Uterus (tissue), 4 donors: ENCODE data around the gene PAMR1. TPM values are rescaled to one million over a fixed set of nuclear protein-coding genes. Genes with fewer than 3 reads are reported as not detected.

Source experiments
- DNase-seq, 2 donors: peaks; one replicate each; pipeline ENCODE4 v3.0.0-alpha.2; 2019 to 2020
- H3K27ac ChIP-seq, 2 donors: fragments of 200-600 bp; sonication (generic); 1 replicate in 1 of 2; 2 replicates in 1 of 2; pipeline ENCODE4 v1.5.1; 2016 to 2018
- H3K27me3 ChIP-seq, 2 donors: fragments of 200-600 bp; sonication (generic); one replicate each; pipeline ENCODE4 v1.5.1; 2018 to 2019; ENCODE audit warnings: control low read depth in 1 of 2
- H3K36me3 ChIP-seq, 2 donors: fragments of 200-600 bp; sonication (generic); one replicate each; pipeline ENCODE4 v1.5.1; 2019; ENCODE audit warnings: control low read depth in 1 of 2
- H3K4me1 ChIP-seq, 2 donors: fragments of 200-600 bp; sonication (generic); one replicate each; pipeline ENCODE4 v1.5.1; 2018 to 2019; ENCODE audit warnings: control low read depth in 1 of 2
- H3K4me3 ChIP-seq, 2 donors: fragments of 200-600 bp; sonication (generic); 1 replicate in 1 of 2; 2 replicates in 1 of 2; pipeline ENCODE4 v1.5.1; 2018 to 2019; ENCODE audit warnings: mild to moderate bottlenecking in 1 of 2
- H3K9me3 ChIP-seq, 2 donors: fragments of 200-600 bp; sonication (generic); one replicate each; pipeline ENCODE4 v1.5.1; 2019; ENCODE audit warnings: control low read depth in 1 of 2
- CTCF ChIP-seq, 4 experiments: fragments of 200-600 bp in 2 of 4; fragments of 450-650 bp in 2 of 4; sonication (generic) in 2 of 4; IDR thresholded peaks; one replicate each; pipeline ENCODE4 v1.5.1; 2016 to 2019; ENCODE audit warnings: antibody characterized with exemption in 4 of 4, mild to moderate bottlenecking in 2 of 4, moderate library complexity in 1 of 4
- POLR2A ChIP-seq, 2 donors: fragments of 450-650 bp; IDR thresholded peaks; one replicate each; pipeline ENCODE4 v1.6.1; 2016; ENCODE audit warnings: antibody characterized with exemption in 2 of 2, mild to moderate bottlenecking in 1 of 2, moderate library complexity in 1 of 2
- intact Hi-C: fragments of 100-400 bp; cut with DNase I; formaldehyde crosslinking; loops from one replicate; pipeline ENCODE4 v1.15.1; 2023; ENCODE audit warnings: low total_unique reads
- total RNA-seq, 4 donors: library from RNA; depleted of rRNA in 3 of 4; stranded (reverse); fragments of >200 nt in 3 of 4; gene quantifications; one replicate each; pipeline versions ENCODE4 v1.1.0 to v1.2.4, GENCODE V29; 2014 to 2023
- donor health status: DM: yes; HTN: yes; CAD: no.

Gene PAMR1
- total RNA-seq, 4 donors from 2014 or later, result 26.8 to 172 (median 53.6) TPM

DNA sequence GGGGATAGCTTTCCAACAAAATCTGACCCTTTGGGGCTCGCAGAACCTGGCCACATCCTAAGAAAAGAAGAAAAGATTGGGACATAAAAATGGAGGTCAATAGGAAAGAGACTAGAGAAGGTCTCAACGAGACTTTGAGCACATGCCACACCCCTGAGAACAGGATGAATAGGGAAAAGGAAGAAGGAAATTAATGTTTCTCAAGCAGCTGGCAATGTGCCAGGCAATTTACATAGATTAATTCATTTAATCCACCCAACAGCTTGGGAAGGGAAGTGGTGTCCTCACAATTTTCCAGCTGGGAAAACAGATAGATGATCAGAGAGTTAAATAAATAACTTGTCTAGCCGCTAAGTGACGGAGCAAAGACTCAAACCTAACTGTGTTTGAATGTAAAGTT lies 50.7 kb downstream of the PAMR1 start:
- no peak for DNase-seq
- intact Hi-C loops, result no loop called here
- H3K4me1 ChIP-seq, result no peaks in the 10 kb centered on the region
- no peak for TF ChIP-seq POLR2A (IDR thresholded peaks at IDR 0.05)
- no peak for TF ChIP-seq CTCF (IDR thresholded peaks at IDR 0.05)
- no peaks in the 10 kb centered on the region for H3K36me3 ChIP-seq
- no peak overlapping the region for H3K4me3 ChIP-seq
- H3K9me3 ChIP-seq, result no peaks in the 10 kb centered on the region
- H3K27me3 ChIP-seq, result no peaks in the 10 kb centered on the region
- no peak overlapping the region for H3K27ac ChIP-seq

GRCh38 chr11:35473795-35474374 lies 51.5 kb downstream of the PAMR1 start:
- intact Hi-C loops, result no loop called here
- TF ChIP-seq CTCF (IDR thresholded peaks at IDR 0.05) (no peak), POLR2A (IDR thresholded peaks at IDR 0.05) (no peak)
- no peaks in the 10 kb centered on the region for H3K27me3 ChIP-seq
- no peaks in the 10 kb centered on the region for H3K36me3 ChIP-seq
- H3K4me3 ChIP-seq, result no peak overlapping the region
- H3K4me1 ChIP-seq, result no peaks in the 10 kb centered on the region
- DNase-seq, result no peak
- H3K27ac ChIP-seq, result no peak overlapping the region
- no peaks in the 10 kb centered on the region for H3K9me3 ChIP-seq

DNA sequence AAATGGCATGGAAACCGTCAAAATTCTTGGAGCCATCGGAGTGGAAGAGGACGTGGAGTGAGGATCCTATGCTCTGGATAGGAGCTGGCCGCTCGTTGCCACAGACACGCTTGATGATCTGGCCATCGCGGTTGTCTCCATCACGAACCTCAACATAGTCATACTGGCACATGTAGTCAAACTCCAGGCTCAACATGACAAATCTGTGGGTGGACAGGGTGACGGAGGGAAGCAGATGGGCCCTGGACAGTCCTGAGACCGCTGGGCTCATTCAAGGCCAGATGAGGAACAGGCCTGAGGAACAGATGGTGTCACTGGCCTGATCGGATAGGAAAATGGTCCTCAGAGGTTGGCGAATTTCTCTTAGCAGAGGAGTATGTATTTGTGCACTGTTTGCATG lies 54.8 kb downstream of the PAMR1 start:
- Histone ChIP-seq H3K36me3 (no peaks in the 10 kb centered on the region), H3K9me3 (no peaks in the 10 kb centered on the region), H3K4me1 (no peaks in the 10 kb centered on the region), H3K4me3 (no peak overlapping the region), H3K27me3 (no peaks in the 10 kb centered on the region), H3K27ac (no peak overlapping the region)
- TF ChIP-seq CTCF (IDR thresholded peaks at IDR 0.05) (no peak), POLR2A (IDR thresholded peaks at IDR 0.05) (no peak)
- DNase-seq, result no peak
- intact Hi-C loops, result no loop called here

- no peaks in the 10 kb centered on the region for H3K27me3 ChIP-seq
- H3K36me3 ChIP-seq, result no peaks in the 10 kb centered on the region
- intact Hi-C loops, result no loop called here
- no peaks in the 10 kb centered on the region for H3K9me3 ChIP-seq
- TF ChIP-seq CTCF (IDR thresholded peaks at IDR 0.05) (no peak), POLR2A (IDR thresholded peaks at IDR 0.05) (no peak)
- H3K27ac ChIP-seq, result no peak overlapping the region
- no peak for DNase-seq
- H3K4me1 ChIP-seq, result no peaks in the 10 kb centered on the region
- no peak overlapping the region for H3K4me3 ChIP-seq
Measured at GRCh38 chr11:35466058-35466457, 59.4 kb downstream of the PAMR1 start.

DNA sequence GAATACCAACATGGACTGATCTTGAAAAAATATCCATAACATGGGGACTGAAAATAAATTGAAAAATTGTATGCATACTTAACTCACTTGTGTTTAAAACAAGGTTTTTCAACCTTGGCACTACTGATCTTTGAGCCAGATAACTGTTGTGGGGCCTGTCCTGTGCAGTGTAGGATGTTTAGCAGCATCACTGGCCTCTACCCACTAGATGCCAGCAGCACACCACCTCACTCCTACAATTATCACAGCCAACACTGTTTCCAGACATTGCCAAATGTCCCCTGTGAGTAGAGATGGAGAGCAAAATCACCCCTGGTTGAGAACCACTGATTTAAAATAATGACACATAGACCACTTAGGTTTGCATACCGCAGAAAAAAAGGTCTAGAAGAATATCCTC lies 61.1 kb downstream of the PAMR1 start:
- DNase-seq, result no peak
- intact Hi-C loops, result no loop called here
- no peaks in the 10 kb centered on the region for H3K36me3 ChIP-seq

More for the DNA sequence above, 61.1 kb downstream of the PAMR1 start:
- no peaks in the 10 kb centered on the region for H3K9me3 ChIP-seq
- TF ChIP-seq CTCF (IDR thresholded peaks at IDR 0.05), result peak in 1 of 4 experiments; percentile 8
- no peak for TF ChIP-seq POLR2A (IDR thresholded peaks at IDR 0.05)
- H3K27me3 ChIP-seq, result no peaks in the 10 kb centered on the region
- no peaks in the 10 kb centered on the region for H3K4me1 ChIP-seq
- no peak overlapping the region for H3K4me3 ChIP-seq
- H3K27ac ChIP-seq, result no peak overlapping the region
